Transverse colon (tissue), 4 donors: ENCODE data around the gene NTRK3.

Experiments
- CTCF ChIP-seq, 5 experiments: fragments of 200-600 bp in 3 of 5; fragments of 450-650 bp in 2 of 5; sonication (generic) in 3 of 5; IDR thresholded peaks; 1 replicate in 2 of 5; 2 replicates in 3 of 5; pipeline ENCODE4 v1.5.1; 2016 to 2017; ENCODE audit warnings: antibody characterized with exemption in 5 of 5, inconsistent platforms in 3 of 5, mild to moderate bottlenecking in 2 of 5, moderate library complexity in 1 of 5
- EP300 ChIP-seq: sonication (generic); formaldehyde crosslinking; IDR thresholded peaks from one replicate; pipeline ENCODE4 v1.6.1; 2017; ENCODE audit warnings: antibody characterized with exemption, low read depth
- POLR2A ChIP-seq: fragments of 450-650 bp; IDR thresholded peaks from one replicate; pipeline ENCODE4 v1.6.1; 2016; ENCODE audit warnings: antibody characterized with exemption, mild to moderate bottlenecking, moderate library complexity
- POLR2AphosphoS5 ChIP-seq, 3 donors: sonication (generic); formaldehyde crosslinking; IDR thresholded peaks; one replicate each; pipeline ENCODE4 v1.6.1; 2016; ENCODE audit warnings: antibody characterized with exemption in 3 of 3

- TF ChIP-seq POLR2A (no peak), CTCF (IDR thresholded peaks at IDR 0.05) (no peak), POLR2AphosphoS5 (IDR thresholded peaks at IDR 0.05) (no peak), EP300 (no peak)
Measured at GRCh38 chr15:88127432-88127790, 129.1 kb downstream of the NTRK3 start.
